Mucosa of gallbladder (tissue), 1 donor: ENCODE results near the gene ARPP19. TPM values are rescaled to one million over a fixed set of nuclear protein-coding genes. Genes with fewer than 3 reads are reported as not detected.
"Not testable (repeated sequence)": the region's sequence is repeated elsewhere in the genome, so short reads cannot be mapped to it uniquely, and the experiment has no call there.

ENCODE experiments used
- DNase-seq: peaks from one replicate; pipeline ENCODE4 v3.0.0-alpha.2; 2020; ENCODE audit warnings: low spot score
- total RNA-seq: library from RNA; stranded (reverse); gene quantifications from one replicate; pipeline ENCODE4 v1.2.1, GENCODE V29; 2021
- donor health status: DM: no; HTN: no; CAD: no.

Gene ARPP19
- total RNA-seq, 1 donor from 2014 or later, result 132 TPM

DNA sequence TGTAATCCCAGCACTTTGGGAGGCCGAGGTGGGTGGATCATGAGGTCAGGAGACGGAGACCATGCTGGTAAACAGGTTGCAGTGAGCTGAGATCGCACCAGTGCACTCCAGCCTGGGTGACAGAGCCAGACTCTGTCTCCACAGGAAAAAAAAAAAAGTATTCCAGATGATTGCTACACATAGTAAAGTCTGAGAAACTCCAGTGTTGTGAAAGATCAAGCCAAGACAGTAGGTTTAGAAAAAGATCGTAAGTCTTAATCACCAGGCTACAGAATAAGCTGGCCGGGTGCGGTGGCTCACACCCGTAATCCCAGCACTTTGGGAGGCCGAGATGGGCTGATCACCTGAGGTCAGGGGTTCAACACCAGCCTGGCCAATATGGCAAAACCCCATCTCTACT is 56.0 kb downstream of the ARPP19 start:
- not testable (repeated sequence) for DNase-seq

DNA sequence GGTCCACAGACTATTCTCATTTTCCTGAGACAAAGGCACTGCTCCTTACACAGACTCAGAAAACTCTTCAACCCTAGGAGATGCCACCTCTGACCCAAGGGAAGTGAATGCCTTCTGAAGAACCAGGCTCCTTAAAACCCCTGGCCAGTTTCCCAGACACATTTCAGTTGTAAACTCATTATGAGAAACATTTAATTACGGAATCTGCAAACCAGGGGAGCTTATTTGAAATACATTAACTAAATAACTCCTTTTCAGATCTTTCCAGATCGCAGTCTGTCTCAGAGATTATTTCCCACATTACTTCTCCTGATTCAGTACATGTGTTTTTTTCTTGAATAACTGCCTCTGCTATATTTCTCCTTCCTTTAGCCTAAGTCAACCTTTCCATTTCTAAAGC is 57.7 kb downstream of the ARPP19 start:
- no peak for DNase-seq

DNA sequence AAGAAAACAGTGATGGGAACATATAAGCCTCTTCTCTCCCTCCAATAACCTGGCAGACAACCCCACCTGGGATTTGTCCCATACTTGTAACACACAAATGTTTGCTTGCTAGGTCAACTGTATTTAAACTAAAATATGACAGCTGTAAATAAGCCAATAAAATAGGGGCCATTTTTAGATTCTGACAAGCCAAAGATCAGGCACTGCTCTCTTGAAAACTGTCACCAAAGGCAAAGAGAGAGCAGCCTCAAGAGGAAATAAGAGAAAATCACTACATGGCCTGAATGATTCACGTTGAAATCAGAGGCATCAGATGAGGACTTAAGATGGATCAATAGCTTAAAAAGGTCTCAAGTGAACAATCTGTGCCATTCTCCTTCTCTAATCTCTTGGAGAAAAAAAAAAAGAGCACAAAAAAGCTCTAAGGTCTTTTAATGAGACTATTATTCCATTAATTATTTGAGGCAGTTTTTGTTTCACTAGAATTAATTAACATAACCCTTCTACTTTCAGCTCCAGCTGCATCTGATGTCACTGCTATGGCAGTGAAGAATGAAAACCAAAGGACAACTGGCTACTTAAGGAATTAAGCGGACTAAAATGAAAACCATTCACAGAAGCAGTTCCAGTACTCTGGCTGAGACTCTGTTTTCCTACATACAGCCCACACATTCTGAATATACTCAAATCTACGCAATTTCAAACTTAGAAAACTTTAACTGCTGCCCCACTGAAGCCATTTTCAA is 59.2 kb downstream of the ARPP19 start:
- DNase-seq, result no peak

DNA sequence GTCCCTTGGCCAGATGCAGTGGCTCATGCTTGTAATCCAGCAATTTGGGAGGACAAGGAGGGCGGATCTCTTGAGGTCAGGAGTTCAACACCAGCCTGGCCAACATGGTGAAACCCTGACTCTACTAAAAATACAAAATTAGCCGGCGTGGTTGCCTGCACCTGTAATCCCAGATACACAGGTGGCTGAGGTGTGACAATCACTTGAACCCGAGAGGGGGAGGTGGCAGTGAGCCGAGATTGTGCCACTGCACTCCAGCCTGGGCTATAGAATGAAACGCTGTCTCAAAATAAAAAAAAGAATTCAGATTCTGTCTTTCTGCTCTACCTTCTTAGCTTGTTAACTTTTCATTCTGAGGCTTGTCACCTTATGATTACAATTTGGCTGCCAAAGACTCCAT is 62.3 kb downstream of the ARPP19 start:
- no peak for DNase-seq

DNA sequence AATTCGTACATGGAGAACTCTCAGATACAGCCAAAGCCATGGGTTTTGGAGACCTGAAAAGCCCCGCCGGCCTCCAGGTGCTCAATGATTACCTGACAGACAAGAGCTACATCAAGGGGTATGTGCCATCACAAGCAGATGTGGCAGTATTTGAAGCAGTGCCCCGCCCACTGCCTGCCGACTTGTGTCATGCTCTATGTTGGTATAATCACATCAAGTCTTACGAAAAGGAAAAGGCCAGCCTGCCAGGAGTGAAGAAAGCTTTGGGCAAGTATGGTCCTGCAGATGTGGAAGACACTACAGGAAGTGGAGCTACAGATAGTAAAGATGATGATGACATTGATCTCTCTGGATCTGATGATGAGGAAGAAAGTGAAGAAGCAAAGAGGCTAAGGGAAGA is 63.7 kb downstream of the ARPP19 start:
- DNase-seq, result no peak

DNA sequence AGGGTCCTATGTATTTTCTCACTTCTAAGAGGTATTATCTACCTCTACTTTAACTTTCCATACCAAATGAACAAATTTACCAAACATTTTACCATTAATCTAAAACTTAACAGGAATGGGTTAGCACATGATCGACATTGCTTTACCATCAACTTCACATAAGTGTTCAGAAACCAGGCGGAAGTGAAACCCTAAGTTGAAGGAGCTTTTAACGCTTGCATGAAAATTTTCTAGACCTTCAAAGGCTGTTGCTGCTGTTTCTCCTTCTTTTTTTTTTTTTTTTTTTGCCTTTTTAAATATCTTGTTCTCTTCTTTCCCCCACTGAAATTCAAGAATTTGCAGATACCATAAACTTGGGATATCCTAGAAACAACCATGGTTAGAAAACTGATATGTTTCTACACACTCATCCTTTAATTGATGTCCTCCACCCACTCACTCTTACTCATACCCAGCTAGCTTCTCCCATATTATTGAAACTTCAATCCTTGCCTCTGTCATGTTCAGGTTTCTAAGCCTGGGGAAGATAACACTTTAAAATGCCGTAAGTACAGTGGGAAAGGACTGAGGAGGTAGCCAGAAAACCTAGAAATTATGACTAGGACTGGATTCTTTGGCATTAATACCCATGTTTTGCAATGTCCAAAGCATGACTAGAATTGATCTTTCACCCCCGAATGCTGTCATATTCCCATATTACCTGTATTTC is 64.9 kb downstream of the ARPP19 start:
- DNase-seq, result no peak

DNA sequence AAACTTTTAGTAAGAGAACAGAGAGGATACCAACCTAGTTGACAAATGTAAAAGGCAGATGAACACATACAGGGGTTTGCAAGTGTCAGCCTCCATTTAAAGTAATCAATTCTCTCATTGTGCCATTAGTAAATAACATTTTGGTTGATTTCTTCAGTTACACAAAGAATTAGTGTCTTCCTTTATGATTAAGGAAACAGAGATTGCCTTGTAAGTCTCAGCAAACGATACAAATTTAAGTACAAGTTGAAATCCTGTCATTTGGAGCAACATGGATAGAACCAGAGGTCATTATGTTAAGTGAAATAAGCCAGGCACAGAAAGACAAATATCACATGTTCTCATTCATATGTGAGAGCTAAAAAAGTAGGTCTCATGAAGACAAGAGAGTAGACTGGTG is 66.2 kb downstream of the ARPP19 start:
- no peak for DNase-seq

DNA sequence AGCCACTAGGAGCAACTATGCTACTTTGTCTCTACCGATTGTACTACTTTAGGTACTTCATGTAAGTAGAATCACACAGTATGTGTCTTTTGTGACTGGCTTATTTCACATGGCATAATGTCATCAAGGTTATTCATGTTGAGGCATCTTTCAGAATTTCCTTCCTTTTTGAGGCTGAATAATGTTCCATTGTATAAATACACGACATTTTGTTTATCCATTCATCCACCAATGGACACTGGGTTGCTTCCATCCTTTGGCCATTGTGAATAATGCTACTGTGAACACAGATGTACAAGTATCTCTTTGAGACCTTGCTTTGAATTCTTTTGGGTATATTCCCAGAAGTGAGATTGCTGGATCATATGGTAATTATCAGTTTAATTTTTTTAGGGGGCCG is 69.3 kb downstream of the ARPP19 start:
- DNase-seq, result no peak

DNA sequence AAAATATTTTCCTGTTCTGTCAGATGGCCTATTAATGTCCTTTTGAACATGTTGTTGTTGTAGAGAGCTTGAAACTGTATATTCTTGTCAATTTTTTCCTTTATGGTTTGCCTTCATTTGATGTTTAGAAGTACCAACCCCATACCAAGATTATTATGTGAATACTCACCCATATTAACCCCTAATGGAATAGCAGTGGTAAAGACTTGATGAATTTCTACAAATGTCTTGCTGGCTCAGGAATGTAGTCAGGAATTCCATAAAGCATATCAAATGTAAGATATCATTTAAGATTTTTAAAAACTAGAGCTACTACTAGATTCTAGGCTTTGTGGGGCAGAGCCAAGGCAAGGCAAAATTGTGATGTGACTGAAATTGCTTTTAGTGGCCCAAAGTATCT is 70.1 kb downstream of the ARPP19 start:
- DNase-seq, result no peak

Other genes starting within 250 kb of the ARPP19 start
- gene MYO5A, start 40.1 kb downstream of the ARPP19 start, total RNA-seq, result 12.5 TPM
- gene ATOSA, start 110.4 kb upstream of the ARPP19 start, total RNA-seq, result 40.4 TPM
- 184 TPM for gene ONECUT1, start 221.3 kb upstream of the ARPP19 start, total RNA-seq